ENCODE results near the gene CDK8.

Gene CDK8

DNA sequence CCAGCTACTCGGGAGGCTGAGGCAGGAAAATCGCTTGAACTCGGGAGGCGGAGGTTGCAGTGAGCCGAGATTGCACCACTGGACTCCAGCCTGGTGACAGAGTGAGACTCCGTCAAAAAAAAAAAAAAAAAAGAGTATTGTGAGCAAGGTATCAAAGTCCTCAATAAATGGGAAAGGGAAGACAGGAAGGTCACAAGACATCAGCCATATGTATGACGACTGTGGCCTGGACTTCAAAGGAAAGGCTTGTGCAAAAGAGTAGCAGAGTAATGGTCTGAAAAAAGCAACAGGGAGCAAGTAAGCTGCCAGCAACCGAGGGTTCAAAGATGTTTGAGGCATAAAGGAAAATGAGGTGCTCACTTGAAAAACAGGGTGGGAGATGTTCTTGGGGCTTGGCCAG is 187.5 kb downstream of the CDK8 start:
- ATAC-seq: no peak
- TF ChIP-seq ZFP3 (CRISPR knock-in tag; IDR thresholded peaks at IDR 0.05) (no peak), TSHZ2 (CRISPR knock-in tag; IDR thresholded peaks at IDR 0.05) (no peak), OSR1 (CRISPR knock-in tag; IDR thresholded peaks at IDR 0.05) (no peak), CREB5 (CRISPR knock-in tag; IDR thresholded peaks at IDR 0.05; ENCODE audit: low read depth) (no peak), ZFP30 (CRISPR knock-in tag; IDR thresholded peaks at IDR 0.05) (no peak), ARNTL (CRISPR knock-in tag; IDR thresholded peaks at IDR 0.05; ENCODE audit: borderline replicate concordance, low read depth) (no peak), PPARA (CRISPR knock-in tag; IDR thresholded peaks at IDR 0.05; ENCODE audit: borderline replicate concordance) (no peak), ZNF70 (CRISPR knock-in tag; IDR thresholded peaks at IDR 0.05) (no peak), GLIS3 (CRISPR knock-in tag; IDR thresholded peaks at IDR 0.05) (no peak), ESRRG (CRISPR knock-in tag; IDR thresholded peaks at IDR 0.05) (no peak), ZNF565 (CRISPR knock-in tag; conservative IDR thresholded peaks at IDR 0.05; ENCODE audit: low read depth) (no peak), RARB (CRISPR knock-in tag; IDR thresholded peaks at IDR 0.05) (no peak), ISL1 (CRISPR knock-in tag; IDR thresholded peaks at IDR 0.05) (no peak), ZC3H10 (CRISPR knock-in tag; IDR thresholded peaks at IDR 0.05) (no peak), TCF4 (CRISPR knock-in tag; IDR thresholded peaks at IDR 0.05; ENCODE audit: borderline replicate concordance) (no peak), ZNF8 (CRISPR knock-in tag; IDR thresholded peaks at IDR 0.05) (no peak), TOX (CRISPR knock-in tag; IDR thresholded peaks at IDR 0.05; ENCODE audit: borderline replicate concordance) (no peak)
- TF ChIP-seq, protein P1, sequence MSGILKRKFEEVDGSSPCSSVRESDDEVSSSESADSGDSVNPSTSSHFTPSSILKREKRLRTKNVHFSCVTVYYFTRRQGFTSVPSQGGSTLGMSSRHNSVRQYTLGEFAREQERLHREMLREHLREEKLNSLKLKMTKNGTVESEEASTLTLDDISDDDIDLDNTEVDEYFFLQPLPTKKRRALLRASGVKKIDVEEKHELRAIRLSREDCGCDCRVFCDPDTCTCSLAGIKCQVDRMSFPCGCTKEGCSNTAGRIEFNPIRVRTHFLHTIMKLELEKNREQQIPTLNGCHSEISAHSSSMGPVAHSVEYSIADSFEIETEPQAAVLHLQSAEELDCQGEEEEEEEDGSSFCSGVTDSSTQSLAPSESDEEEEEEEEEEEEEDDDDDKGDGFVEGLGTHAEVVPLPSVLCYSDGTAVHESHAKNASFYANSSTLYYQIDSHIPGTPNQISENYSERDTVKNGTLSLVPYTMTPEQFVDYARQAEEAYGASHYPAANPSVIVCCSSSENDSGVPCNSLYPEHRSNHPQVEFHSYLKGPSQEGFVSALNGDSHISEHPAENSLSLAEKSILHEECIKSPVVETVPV (CRISPR knock-in tag; IDR thresholded peaks at IDR 0.05): no peak
- TF ChIP-seq, protein P2, sequence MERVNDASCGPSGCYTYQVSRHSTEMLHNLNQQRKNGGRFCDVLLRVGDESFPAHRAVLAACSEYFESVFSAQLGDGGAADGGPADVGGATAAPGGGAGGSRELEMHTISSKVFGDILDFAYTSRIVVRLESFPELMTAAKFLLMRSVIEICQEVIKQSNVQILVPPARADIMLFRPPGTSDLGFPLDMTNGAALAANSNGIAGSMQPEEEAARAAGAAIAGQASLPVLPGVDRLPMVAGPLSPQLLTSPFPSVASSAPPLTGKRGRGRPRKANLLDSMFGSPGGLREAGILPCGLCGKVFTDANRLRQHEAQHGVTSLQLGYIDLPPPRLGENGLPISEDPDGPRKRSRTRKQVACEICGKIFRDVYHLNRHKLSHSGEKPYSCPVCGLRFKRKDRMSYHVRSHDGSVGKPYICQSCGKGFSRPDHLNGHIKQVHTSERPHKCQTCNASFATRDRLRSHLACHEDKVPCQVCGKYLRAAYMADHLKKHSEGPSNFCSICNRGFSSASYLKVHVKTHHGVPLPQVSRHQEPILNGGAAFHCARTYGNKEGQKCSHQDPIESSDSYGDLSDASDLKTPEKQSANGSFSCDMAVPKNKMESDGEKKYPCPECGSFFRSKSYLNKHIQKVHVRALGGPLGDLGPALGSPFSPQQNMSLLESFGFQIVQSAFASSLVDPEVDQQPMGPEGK (CRISPR knock-in tag; IDR thresholded peaks at IDR 0.05; ENCODE audit: borderline replicate concordance): no peak

GRCh38 chr13:26442541-26442940 is 188.6 kb downstream of the CDK8 start:
- no peak for ATAC-seq
- TF ChIP-seq ZNF8 (CRISPR knock-in tag; IDR thresholded peaks at IDR 0.05) (no peak), ZNF70 (CRISPR knock-in tag; IDR thresholded peaks at IDR 0.05) (no peak), SNAI2 (CRISPR knock-in tag; IDR thresholded peaks at IDR 0.05) (no peak), BACH2 (CRISPR knock-in tag; IDR thresholded peaks at IDR 0.05; ENCODE audit: borderline replicate concordance) (no peak), TCF4 (CRISPR knock-in tag; IDR thresholded peaks at IDR 0.05; ENCODE audit: borderline replicate concordance) (no peak), RARB (CRISPR knock-in tag; IDR thresholded peaks at IDR 0.05) (no peak), ZFP3 (CRISPR knock-in tag; IDR thresholded peaks at IDR 0.05) (no peak), TSHZ2 (CRISPR knock-in tag; IDR thresholded peaks at IDR 0.05) (no peak), ARNTL (CRISPR knock-in tag; IDR thresholded peaks at IDR 0.05; ENCODE audit: borderline replicate concordance, low read depth) (no peak), ISL1 (CRISPR knock-in tag; IDR thresholded peaks at IDR 0.05) (no peak), ESRRG (CRISPR knock-in tag; IDR thresholded peaks at IDR 0.05) (no peak), ZNF565 (CRISPR knock-in tag; conservative IDR thresholded peaks at IDR 0.05; ENCODE audit: low read depth) (no peak), ZC3H10 (CRISPR knock-in tag; IDR thresholded peaks at IDR 0.05) (no peak), ZFP30 (CRISPR knock-in tag; IDR thresholded peaks at IDR 0.05) (no peak), POU6F1 (CRISPR knock-in tag; IDR thresholded peaks at IDR 0.05; ENCODE audit: borderline replicate concordance, low read depth) (no peak), TOX (CRISPR knock-in tag; IDR thresholded peaks at IDR 0.05; ENCODE audit: borderline replicate concordance) (no peak), OSR1 (CRISPR knock-in tag; IDR thresholded peaks at IDR 0.05) (no peak)
- TF ChIP-seq, protein P2 (CRISPR knock-in tag; IDR thresholded peaks at IDR 0.05; ENCODE audit: borderline replicate concordance): no peak
- TF ChIP-seq, protein P1 (CRISPR knock-in tag; IDR thresholded peaks at IDR 0.05): no peak

All from SK-N-SH treated with all-trans-retinoic acid at 6 μM for 48 hours (cell line).